ENCODE measurements around the gene ZFAND3.
"Not testable (repeated sequence)": the region's sequence is repeated elsewhere in the genome, so short reads cannot be mapped to it uniquely, and the experiment has no call there.

ZFAND3 gene

DNA sequence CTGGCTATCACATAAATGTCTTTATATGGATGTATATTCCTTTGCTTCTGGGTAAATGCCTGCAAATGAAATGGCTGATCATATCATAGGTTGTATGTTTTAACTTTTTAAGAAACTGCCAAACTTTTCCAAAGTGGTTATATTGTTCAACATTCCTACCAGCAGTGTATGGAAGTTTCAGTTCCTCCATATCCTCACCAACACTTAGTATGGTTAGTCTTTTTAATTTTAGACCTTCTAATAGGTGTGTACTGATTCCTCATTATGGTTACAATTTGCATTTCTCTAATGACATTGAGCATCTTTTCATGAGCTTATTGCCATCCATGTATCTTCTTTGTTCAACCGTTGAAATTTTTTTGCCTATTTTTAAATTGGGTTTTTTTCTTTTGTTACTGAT lies 155.4 kb downstream of the ZFAND3 start:
- DNase-seq: no peak

DNA sequence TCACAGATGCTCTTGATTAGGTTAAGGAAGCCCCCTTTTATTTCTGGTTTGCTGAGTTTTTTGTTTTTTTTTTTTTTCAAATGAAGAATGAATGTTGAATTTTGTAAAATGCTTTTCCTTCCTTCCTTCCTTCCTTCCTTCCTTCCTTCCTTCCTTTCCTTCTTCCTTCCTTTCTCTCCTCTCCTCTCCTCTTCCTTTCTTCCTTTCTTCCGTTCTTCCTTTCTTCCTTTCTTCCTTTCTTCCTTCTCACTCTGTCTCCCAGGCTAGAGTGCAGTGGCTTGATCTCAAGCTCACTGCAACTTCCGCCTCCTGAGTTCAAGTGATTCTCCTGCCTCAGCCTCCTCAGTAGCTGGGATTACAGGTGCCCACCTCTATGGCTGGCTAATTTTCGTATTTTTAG lies 158.2 kb downstream of the ZFAND3 start:
- DNase-seq: no peak

- DNase-seq: peak; percentile 45
These were observed 160.1 kb downstream of the ZFAND3 start for GRCh38 chr6:37979392-37980221.

GRCh38 chr6:37980222-37980595 lies 160.7 kb downstream of the ZFAND3 start:
- peak; percentile 45 for DNase-seq

- no peak for DNase-seq
These were observed 162.1 kb downstream of the ZFAND3 start for GRCh38 chr6:37981626-37982025.

DNA sequence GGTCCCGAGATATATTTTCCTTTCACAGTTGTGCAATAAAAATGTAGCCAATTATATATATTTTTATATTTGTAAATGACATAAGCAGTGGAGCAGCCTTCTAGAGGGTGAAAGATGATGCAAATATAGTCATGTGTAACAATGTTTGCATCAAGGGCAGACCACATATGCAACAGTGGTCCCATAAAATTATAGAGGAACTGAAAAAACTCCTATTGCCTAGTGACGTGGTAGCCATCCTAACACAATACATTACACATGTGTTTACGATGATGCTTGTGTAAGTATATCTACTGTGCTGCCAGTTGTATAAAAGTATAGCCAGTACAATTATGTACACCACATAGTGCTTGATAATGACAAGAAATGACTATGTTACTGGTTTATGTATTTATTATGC lies 162.8 kb downstream of the ZFAND3 start:
- no peak for DNase-seq

DNA sequence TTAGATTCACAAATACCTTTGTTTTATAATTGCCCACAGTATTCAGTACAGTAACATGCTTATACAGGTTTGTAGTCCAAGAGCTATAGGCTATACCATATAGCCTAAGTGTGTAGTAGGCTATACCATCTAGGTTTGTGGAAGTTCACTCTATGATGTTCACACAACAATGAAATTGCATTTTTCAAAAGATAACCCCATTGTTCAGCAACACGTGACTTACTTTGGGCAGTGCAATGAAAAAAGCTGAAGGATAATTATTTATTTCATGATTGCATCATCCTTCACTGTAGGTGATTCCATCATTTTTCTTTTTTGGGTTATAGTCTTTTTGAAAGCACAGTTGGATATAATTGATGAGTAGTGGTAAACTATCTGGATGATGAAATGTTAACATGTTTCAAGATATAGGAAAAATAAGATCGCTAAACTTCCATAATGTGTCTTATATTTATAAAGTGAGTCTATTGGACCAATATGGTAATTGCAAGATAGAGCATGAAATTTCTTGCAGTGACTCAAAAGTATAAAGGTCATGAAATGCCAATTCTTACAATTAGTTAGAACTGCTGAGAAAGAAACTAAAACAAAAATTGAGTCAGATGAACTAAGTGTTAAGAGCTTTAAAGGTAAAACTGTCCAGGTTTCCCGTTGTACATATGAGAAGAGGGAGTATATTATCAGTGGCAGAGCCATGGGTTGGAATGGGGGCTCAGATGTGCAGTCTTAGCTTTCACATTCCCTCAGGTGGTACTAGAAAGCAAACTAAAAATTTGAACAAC lies 164.4 kb downstream of the ZFAND3 start:
- no peak for DNase-seq

GRCh38 chr6:37984578-37984977 lies 165.1 kb downstream of the ZFAND3 start:
- no peak for DNase-seq

- DNase-seq: no peak
These were observed 165.8 kb downstream of the ZFAND3 start for GRCh38 chr6:37985355-37985754.

GRCh38 chr6:37987018-37987417 lies 167.5 kb downstream of the ZFAND3 start:
- no peak for DNase-seq

DNA sequence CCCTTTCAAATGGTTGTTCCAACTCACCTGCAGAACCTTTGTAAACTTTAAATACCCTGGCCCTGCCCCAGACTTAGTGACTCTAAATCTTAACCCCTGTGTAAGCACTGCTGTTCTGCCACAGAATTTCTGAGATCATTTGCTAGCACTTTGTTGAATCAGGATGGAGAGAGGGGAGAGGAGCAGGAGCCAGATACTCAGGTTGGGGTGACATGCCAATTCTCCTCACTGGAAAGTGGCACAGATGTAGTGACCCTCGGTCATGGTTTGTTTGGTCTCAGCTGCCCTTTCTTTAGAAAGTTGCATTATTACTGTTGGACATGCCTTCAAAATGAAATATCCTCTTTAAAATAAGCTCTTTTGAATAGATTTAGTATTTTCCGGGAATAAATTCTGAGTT lies 168.0 kb downstream of the ZFAND3 start:
- DNase-seq: no peak

GRCh38 chr6:37988127-37988526 lies 168.6 kb downstream of the ZFAND3 start:
- no peak for DNase-seq

GRCh38 chr6:37988696-37989095 lies 169.2 kb downstream of the ZFAND3 start:
- DNase-seq: no peak

DNA sequence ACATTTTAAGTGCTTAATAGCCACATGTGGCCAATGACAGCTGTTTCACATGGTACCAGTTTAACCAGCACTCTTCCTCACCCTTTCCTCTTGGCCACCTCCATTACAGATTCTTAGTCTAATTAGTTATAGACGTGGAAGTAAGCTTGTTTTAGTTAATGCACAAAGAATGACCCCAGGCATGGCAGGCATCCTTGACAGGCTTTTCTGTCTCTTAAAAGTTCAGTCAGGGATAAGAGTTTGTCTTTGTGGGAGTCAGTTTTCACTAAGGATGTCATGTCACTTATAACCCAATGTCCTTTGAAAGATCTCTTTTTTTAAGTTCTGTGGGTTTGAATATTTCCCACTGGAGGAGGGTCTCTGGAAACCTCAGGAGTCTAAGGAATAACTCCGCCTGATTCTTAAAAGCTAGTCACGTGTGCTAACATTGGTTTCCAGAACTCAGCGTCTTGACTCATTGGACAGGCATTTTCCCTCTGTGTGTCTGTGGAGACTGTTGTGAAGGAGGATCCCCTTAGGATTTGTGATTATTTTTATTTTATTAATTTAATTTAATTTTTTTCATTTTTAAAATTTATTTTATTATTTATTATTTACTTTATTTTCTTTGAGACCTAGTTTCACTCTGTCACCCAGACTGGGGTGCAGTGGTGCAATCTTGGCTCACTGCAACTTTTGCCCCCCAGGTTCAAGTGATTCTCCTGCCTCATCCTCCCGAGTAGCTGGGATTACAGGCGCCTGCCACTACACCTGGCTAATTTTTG lies 171.4 kb downstream of the ZFAND3 start:
- no peak for DNase-seq

DNA sequence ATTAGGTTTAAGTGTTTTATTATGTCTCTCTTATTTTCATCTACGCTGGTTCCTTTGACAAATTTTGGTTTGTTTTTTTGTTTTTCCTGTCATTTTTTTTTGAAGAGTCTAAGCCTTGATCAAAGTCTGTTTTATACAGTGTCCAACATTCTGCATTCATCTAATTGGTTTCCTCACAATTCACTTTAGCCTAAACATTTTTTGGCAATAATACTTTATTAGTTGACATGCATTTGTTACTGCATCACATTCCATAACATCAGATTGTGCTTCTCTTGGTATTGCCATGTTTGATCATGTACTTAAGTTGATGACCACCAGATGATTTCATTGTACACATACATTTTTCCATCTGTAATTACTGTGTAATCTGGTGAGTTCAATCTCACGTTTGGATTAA lies 173.2 kb downstream of the ZFAND3 start:
- no peak for DNase-seq

DNA sequence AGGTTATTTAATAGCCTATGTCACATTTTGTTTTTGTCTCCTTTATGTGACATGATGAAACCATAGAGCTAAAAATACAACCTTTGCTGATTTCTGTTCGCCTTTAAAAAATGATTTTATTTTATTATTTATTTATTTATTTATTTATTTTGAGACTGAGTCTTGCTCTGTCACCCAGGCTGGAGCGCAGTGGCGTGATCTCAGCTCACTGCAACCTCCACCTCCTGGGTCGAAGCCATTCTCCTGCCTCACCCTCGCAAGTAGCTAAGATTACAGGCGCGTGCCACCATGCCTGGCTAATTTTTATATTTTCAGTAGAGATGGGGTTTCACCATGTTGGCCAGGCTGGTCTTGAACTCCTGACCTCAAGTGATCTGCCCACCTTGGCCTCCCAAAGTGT lies 173.7 kb downstream of the ZFAND3 start:
- not testable (repeated sequence) for DNase-seq

DNA sequence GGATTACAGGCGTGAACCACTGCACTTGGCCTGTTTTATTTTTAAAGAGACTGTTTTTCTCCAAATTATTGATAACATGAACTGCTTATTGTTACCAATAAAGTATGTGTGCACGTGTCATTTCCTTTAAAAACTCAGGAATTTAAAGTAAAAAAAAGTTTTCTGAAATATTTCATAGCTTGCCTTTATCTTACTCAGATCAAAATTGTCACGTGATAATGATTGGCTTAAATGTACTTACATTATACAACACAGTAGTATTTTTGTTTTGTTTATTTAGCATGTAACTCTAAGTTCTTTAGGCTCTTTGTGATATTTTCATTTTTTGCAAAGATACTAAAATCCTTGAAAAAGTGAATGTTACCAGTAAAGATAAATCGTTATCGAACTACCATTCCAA lies 174.1 kb downstream of the ZFAND3 start:
- DNase-seq: no peak

DNA sequence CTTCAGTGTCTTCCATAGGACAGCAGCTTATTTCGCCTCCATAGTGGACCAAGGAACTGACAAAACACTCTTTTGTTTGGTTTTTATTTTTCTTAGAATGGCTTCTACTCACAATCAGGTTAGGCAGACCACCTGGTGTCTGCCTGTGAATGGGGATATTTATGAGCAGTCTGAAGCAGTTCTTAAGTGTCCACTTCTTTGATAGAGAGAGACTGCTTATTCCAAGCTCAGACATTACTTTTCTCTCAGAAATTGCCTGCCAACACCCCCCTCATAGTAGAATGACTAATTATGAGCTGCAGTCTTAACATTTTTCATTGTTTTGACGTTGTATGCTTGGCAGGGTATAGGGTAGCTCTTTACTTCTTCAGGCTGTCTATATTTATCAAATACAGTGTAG lies 174.7 kb downstream of the ZFAND3 start:
- DNase-seq: peak; percentile 78

DNA sequence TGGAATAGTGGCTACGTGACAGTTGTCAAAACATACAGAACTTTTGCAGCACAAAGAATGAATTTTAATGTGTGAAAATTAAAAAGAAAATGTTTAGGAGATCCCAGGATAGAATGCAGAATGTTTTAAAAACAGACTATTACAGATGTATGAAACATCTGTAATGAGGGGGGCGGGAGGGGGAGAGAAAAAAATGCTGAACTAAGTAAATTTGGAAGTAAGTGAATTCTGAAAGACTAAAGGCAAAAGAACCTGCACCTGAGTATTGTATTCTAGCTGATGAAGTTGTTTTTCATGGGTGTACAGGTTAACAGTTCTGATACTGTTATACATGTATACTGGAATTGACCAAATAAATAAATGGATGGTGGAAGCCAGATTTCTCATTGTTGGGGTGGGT lies 178.8 kb downstream of the ZFAND3 start:
- DNase-seq: no peak

- DNase-seq: no peak
These were observed 181.9 kb downstream of the ZFAND3 start for GRCh38 chr6:38001386-38001785.

GRCh38 chr6:38004908-38005307 lies 185.4 kb downstream of the ZFAND3 start:
- no peak for DNase-seq

- DNase-seq: no peak
These were observed 192.4 kb downstream of the ZFAND3 start for GRCh38 chr6:38011937-38012336.

DNA sequence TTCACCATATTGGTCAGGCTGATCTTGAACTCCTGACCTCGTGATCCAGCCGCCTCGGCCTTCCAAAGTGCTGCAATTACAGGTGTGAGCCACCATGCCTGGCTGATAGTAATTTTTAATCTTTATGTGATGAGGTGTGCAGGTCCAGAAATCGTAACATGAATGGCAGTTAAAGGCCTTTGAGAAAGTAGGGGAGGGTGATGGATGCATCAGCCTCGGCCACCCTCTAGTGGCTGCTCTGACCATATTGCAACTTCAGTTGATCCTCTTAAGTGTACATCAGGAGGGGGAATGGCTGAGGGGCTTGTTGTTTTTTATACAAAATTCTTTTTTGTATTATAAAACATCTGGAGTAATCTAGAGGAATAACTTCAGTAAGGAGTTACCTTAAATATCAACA lies 193.0 kb downstream of the ZFAND3 start:
- no peak for DNase-seq

GRCh38 chr6:38015341-38015740 lies 195.8 kb downstream of the ZFAND3 start:
- DNase-seq: no peak
